Measurements from ENCODE around the gene IAPP.

The IAPP gene

DNA sequence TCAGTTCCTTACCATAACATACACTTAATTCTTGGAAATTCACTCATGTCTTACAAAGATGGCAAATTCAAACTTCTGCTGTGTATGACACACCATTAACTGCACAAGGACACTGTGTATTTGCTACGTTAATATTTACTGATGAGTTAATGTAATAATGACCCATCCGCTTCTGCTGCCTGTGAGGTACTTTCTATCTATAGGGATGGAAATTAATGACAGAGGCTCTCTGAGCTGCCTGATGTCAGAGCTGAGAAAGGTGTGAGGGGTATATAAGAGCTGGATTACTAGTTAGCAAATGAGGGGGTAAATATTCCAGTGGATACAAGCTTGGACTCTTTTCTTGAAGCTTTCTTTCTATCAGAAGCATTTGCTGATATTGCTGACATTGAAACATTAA lies at the start of gene IAPP:
TSS of gene IAPP (plus strand) at position 301 of the 400 bp plus-strand sequence. CDS start 450 bp downstream, outside the sequence.
- DNase-seq (ENCODE audit: low spot score in 2 of 2), result no peak
- Histone ChIP-seq H3K36me3 (replicated peaks) (no peaks in the 10 kb centered on the region), H3K9me3 (no peaks in the 10 kb centered on the region), H3K4me1 (no peaks in the 10 kb centered on the region), H3K27me3 (ENCODE audit: low read depth) (no peaks in the 10 kb centered on the region), H3K4me3 (no peak within 1 kb of the TSS)
- in situ Hi-C loops (cut with MboI; ENCODE audit: low sequenced_read_pairs), result no loop called here

DNA sequence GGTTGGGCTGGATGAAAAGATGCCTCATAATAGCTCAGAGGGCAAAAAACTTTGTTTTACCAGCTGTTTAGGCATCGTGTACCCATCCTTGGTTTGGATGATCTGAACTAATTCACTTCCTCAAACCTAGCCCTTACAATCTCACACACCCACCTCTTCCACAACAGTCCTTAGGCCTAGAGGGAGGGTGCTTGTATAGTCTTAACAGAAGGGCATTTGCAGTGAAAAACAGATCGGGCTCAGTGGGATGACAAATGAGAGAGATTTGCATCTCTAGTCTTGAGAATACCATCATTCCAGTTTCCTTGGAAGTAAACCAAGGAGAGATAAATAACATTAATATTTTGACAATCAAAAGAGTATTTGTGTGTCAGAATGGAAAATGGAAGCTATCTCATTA lies 49.0 kb upstream of the IAPP start:
- Histone ChIP-seq H3K36me3 (replicated peaks) (no peaks in the 10 kb centered on the region), H3K4me1 (peaks cover 11% of the 10 kb centered on the region), H3K4me3 (no peak overlapping the region), H3K27me3 (ENCODE audit: low read depth) (no peaks in the 10 kb centered on the region), H3K9me3 (no peaks in the 10 kb centered on the region)
- in situ Hi-C loops (cut with MboI; ENCODE audit: low sequenced_read_pairs), result loop anchor here (25.0 kb wide), 1 partner anchor 364 kb away; no protein-coding TSS in a partner anchor
- DNase-seq (ENCODE audit: low spot score in 2 of 2), result no peak

GRCh38 chr12:21324551-21324950 lies 48.2 kb upstream of the IAPP start:
- Histone ChIP-seq H3K4me3 (no peak overlapping the region), H3K9me3 (no peaks in the 10 kb centered on the region), H3K27me3 (ENCODE audit: low read depth) (no peaks in the 10 kb centered on the region), H3K4me1 (peaks cover 11% of the 10 kb centered on the region), H3K36me3 (replicated peaks) (no peaks in the 10 kb centered on the region)
- peak; percentile 24 to 81 for DNase-seq (ENCODE audit: low spot score in 2 of 2)
- in situ Hi-C loops (cut with MboI; ENCODE audit: low sequenced_read_pairs), result loop anchor here (25.0 kb wide), 1 partner anchor 363 kb away; no protein-coding TSS in a partner anchor

GRCh38 chr12:21328578-21328977 lies 44.1 kb upstream of the IAPP start:
- Histone ChIP-seq H3K4me1 (peaks cover 11% of the 10 kb centered on the region), H3K27me3 (ENCODE audit: low read depth) (no peaks in the 10 kb centered on the region), H3K4me3 (no peak overlapping the region), H3K9me3 (no peaks in the 10 kb centered on the region), H3K36me3 (replicated peaks) (no peaks in the 10 kb centered on the region)
- DNase-seq (ENCODE audit: low spot score in 2 of 2), result no peak
- in situ Hi-C loops (cut with MboI; ENCODE audit: low sequenced_read_pairs), result no loop called here

DNA sequence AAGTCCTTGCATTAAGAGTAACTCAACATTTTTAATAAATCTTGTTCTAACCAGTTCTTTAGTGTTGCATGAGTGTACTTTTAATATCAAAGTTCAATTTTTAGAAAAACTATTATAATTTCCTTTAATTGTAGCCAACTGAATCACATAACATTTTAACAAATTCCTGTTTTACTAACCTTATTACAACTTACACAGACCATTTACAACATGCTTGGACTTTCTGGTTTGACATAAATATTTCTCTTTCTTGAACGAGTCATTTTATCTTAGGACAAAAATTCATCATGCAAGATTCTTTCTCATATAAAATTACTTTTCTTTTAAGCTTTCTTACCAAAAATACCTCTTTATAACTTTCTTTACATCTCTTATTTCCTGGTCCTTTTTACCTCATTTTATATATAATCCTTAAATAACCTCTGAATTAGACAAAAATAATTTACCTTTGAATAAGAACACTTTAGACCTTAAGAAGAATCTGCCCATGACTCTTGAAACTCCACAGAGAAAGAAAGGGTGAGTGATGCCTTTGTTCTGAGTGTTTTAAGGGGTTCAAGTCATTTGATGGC lies 41.9 kb upstream of the IAPP start:
- DNase-seq (ENCODE audit: low spot score in 2 of 2), result no peak
- Histone ChIP-seq H3K9me3 (no peaks in the 10 kb centered on the region), H3K27me3 (ENCODE audit: low read depth) (no peaks in the 10 kb centered on the region), H3K36me3 (replicated peaks) (no peaks in the 10 kb centered on the region), H3K4me1 (no peaks in the 10 kb centered on the region), H3K4me3 (no peak overlapping the region)
- in situ Hi-C loops (cut with MboI; ENCODE audit: low sequenced_read_pairs), result no loop called here

GRCh38 chr12:21334771-21335325 lies 37.9 kb upstream of the IAPP start, which contains the start of gene SLCO1A2:
Gene SLCO1A2, minus strand, starts transcription at chr12:21334917. Its CDS starts 270 bp downstream, at chr12:21334647.
- in situ Hi-C loops (cut with MboI; ENCODE audit: low sequenced_read_pairs), result no loop called here
- H3K27me3 ChIP-seq (ENCODE audit: low read depth), result no peaks in the 10 kb centered on the region
- no peaks in the 10 kb centered on the region for H3K4me1 ChIP-seq
- no peaks in the 10 kb centered on the region for H3K36me3 ChIP-seq (replicated peaks)
- no peaks in the 10 kb centered on the region for H3K9me3 ChIP-seq
- DNase-seq (ENCODE audit: low spot score in 2 of 2), result no peak
- H3K4me3 ChIP-seq, result no peak within 1 kb of the TSS

DNA sequence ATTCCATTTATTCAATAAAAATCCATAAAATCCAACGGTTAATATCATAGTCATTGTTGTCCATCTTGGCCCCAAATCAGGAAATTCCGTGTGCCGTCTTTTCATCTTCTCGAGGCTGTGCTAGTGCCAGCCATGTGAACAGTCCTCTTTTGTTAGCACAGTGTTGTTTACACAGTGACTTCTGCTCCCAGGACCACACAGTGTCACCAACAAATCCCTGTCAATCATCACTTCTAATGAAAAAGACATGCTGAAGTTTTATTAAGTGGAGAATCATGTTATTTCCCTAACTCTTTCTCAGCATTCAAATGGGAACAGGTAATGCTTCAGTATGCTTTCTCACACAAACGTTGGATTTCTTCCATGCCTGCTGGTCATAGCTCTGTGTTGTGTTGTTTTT lies 36.0 kb upstream of the IAPP start:
- Histone ChIP-seq H3K36me3 (replicated peaks) (no peaks in the 10 kb centered on the region), H3K4me1 (no peaks in the 10 kb centered on the region), H3K27me3 (ENCODE audit: low read depth) (no peaks in the 10 kb centered on the region), H3K9me3 (no peaks in the 10 kb centered on the region), H3K4me3 (no peak overlapping the region)
- no peak for DNase-seq (ENCODE audit: low spot score in 2 of 2)
- in situ Hi-C loops (cut with MboI; ENCODE audit: low sequenced_read_pairs), result no loop called here

DNA sequence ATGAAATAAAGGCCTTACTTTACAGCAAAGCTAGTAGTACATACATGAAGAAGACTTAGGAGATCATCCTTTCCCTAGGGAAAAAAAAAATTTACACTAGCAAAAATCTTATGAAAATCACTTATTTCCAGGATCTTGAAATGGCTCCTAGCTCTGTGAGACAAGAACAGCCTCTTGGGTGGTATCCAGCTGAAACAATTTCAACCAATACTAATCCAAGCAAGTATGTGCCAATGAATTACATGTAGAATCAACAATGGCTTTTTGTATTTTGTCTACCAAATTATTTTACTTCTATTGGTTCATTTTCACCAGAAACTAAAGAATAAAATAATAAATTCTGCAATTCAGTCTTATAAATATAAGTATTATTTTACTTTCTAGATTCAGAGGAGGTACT lies 35.2 kb upstream of the IAPP start:
- no peak for DNase-seq (ENCODE audit: low spot score in 2 of 2)
- no peaks in the 10 kb centered on the region for H3K27me3 ChIP-seq (ENCODE audit: low read depth)
- in situ Hi-C loops (cut with MboI; ENCODE audit: low sequenced_read_pairs), result no loop called here
- no peaks in the 10 kb centered on the region for H3K4me1 ChIP-seq
- H3K36me3 ChIP-seq (replicated peaks), result no peaks in the 10 kb centered on the region
- H3K4me3 ChIP-seq, result no peak overlapping the region
- no peaks in the 10 kb centered on the region for H3K9me3 ChIP-seq

GRCh38 chr12:21337959-21338744 lies 34.5 kb upstream of the IAPP start:
- no peak overlapping the region for H3K4me3 ChIP-seq
- in situ Hi-C loops (cut with MboI; ENCODE audit: low sequenced_read_pairs), result no loop called here
- no peaks in the 10 kb centered on the region for H3K9me3 ChIP-seq
- H3K36me3 ChIP-seq (replicated peaks), result no peaks in the 10 kb centered on the region
- no peaks in the 10 kb centered on the region for H3K4me1 ChIP-seq
- H3K27me3 ChIP-seq (ENCODE audit: low read depth), result no peaks in the 10 kb centered on the region
- DNase-seq (ENCODE audit: low spot score in 2 of 2), result no peak

- no peaks in the 10 kb centered on the region for H3K36me3 ChIP-seq (replicated peaks)
- no peaks in the 10 kb centered on the region for H3K9me3 ChIP-seq
- H3K27me3 ChIP-seq (ENCODE audit: low read depth), result no peaks in the 10 kb centered on the region
- peaks cover 7% of the 10 kb centered on the region; the same call in 1 of the 2 replicates for H3K4me1 ChIP-seq
- no peak for DNase-seq (ENCODE audit: low spot score in 2 of 2)
- H3K4me3 ChIP-seq, result no peak overlapping the region
- in situ Hi-C loops (cut with MboI; ENCODE audit: low sequenced_read_pairs), result no loop called here
These were observed 32.8 kb upstream of the IAPP start for GRCh38 chr12:21339921-21340320.

DNA sequence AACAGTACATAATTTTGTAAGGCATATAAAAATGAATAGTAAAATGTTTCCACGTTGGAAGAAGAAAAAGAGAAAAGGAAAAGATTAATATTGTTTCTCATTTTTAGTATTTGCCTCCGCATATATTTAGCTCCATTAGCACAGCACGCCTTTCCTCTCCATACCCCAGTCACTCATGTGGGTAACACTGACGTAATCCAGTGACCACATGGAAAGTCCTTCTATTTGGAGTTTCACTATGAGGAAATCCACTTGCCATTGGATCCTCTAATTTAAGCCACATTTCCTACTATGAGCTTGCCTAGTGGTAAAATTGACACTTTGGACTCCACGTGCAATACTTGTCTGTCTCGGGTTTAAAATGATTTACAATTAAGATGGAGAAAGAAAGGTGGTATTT lies 32.3 kb upstream of the IAPP start:
- no peaks in the 10 kb centered on the region for H3K36me3 ChIP-seq (replicated peaks)
- no peaks in the 10 kb centered on the region for H3K27me3 ChIP-seq (ENCODE audit: low read depth)
- in situ Hi-C loops (cut with MboI; ENCODE audit: low sequenced_read_pairs), result no loop called here
- H3K4me3 ChIP-seq, result no peak overlapping the region
- peaks cover 7% of the 10 kb centered on the region; the same call in 1 of the 2 replicates for H3K4me1 ChIP-seq
- DNase-seq (ENCODE audit: low spot score in 2 of 2), result no peak
- no peaks in the 10 kb centered on the region for H3K9me3 ChIP-seq

DNA sequence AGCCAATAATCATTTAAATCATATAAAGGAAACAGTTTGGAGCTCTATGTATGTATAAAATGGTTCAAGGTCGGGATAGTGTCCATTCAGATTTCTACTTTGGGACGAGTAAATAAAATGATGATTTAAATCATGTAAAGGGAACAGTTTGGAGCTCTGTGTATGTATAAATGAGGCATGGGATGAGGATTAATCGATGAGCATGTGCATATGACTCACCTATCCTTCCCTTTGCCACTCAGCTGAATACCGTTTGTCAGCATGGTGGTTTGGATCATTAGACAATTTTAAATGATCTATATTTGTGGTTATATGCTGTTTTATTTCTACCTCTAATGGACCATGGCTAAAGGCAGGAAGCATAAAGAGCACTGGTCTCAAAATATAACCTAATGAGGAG lies 30.9 kb upstream of the IAPP start:
- H3K36me3 ChIP-seq (replicated peaks), result no peaks in the 10 kb centered on the region
- DNase-seq (ENCODE audit: low spot score in 2 of 2), result no peak
- H3K4me3 ChIP-seq, result no peak overlapping the region
- H3K4me1 ChIP-seq, result peaks cover 7% of the 10 kb centered on the region; the same call in 1 of the 2 replicates
- in situ Hi-C loops (cut with MboI; ENCODE audit: low sequenced_read_pairs), result no loop called here
- no peaks in the 10 kb centered on the region for H3K27me3 ChIP-seq (ENCODE audit: low read depth)
- H3K9me3 ChIP-seq, result no peaks in the 10 kb centered on the region

- Histone ChIP-seq H3K4me1 (peaks cover 7% of the 10 kb centered on the region; the same call in 1 of the 2 replicates), H3K27me3 (ENCODE audit: low read depth) (no peaks in the 10 kb centered on the region), H3K36me3 (replicated peaks) (no peaks in the 10 kb centered on the region), H3K9me3 (no peaks in the 10 kb centered on the region), H3K4me3 (no peak overlapping the region)
- peak in 1 of 2 experiments; percentile 41 for DNase-seq (ENCODE audit: low spot score in 2 of 2)
- in situ Hi-C loops (cut with MboI; ENCODE audit: low sequenced_read_pairs), result no loop called here
These were observed 29.1 kb upstream of the IAPP start for GRCh38 chr12:21343636-21344035.

Data from HAP-1 (cell line).